SK-N-SH treated with all-trans-retinoic acid at 6 μM for 48 hours (cell line): ENCODE data around the gene DYNC1LI1.

Experiments
- ATAC-seq: fragments of 200-7000 bp; cut with Tn5 transposase; 3 replicates; pipeline ENCODE4 v1.9.1; 2020; ENCODE audit warnings: mild to moderate bottlenecking, moderate library complexity
- ARNTL ChIP-seq: fragments of 450-650 bp; formaldehyde crosslinking; IDR thresholded peaks from 2 replicates; pipeline ENCODE4 v1.5.0; 2020; ENCODE audit warnings: low read depth, mild to moderate bottlenecking, moderate library complexity, borderline replicate concordance
- BACH2 ChIP-seq: fragments of 250-450 bp; sonication (Bioruptor Pico); IDR thresholded peaks from 2 replicates; pipeline ENCODE4 v1.9.0; 2021; ENCODE audit warnings: mild to moderate bottlenecking, borderline replicate concordance
- CREB5 ChIP-seq: fragments of 250-450 bp; sonication (Bioruptor Pico); IDR thresholded peaks from 2 replicates; pipeline ENCODE4 v1.5.1; 2020; ENCODE audit warnings: low read depth, mild to moderate bottlenecking, moderate library complexity
- CSDC2 ChIP-seq: fragments of 250-450 bp; sonication (Bioruptor Pico); IDR thresholded peaks from 2 replicates; pipeline ENCODE4 v1.5.0; 2020; ENCODE audit warnings: mild to moderate bottlenecking, moderate library complexity
- ESRRG ChIP-seq: fragments of 250-450 bp; sonication (Bioruptor Pico); IDR thresholded peaks from 2 replicates; pipeline ENCODE4 v1.6.1; 2021; ENCODE audit warnings: mild to moderate bottlenecking
- GLIS3 ChIP-seq: fragments of 250-450 bp; sonication (Bioruptor Pico); IDR thresholded peaks from 2 replicates; pipeline ENCODE4 v1.5.0; 2020; ENCODE audit warnings: mild to moderate bottlenecking, moderate library complexity
- ISL1 ChIP-seq: fragments of 250-450 bp; sonication (Bioruptor Pico); IDR thresholded peaks from 2 replicates; pipeline ENCODE4 v2.1.2; 2022; ENCODE audit warnings: mild to moderate bottlenecking, moderate library complexity
- OSR1 ChIP-seq: fragments of 250-450 bp; sonication (Bioruptor Pico); IDR thresholded peaks from 2 replicates; pipeline ENCODE4 v1.8.0; 2022; ENCODE audit warnings: moderate library complexity, mild to moderate bottlenecking, inconsistent platforms
- PPARA ChIP-seq: fragments of 250-450 bp; sonication (Bioruptor Pico); IDR thresholded peaks from 2 replicates; pipeline ENCODE4 v1.5.0; 2020; ENCODE audit warnings: mild to moderate bottlenecking, borderline replicate concordance
- RARB ChIP-seq: fragments of 250-450 bp; sonication (Bioruptor Pico); IDR thresholded peaks from 2 replicates; pipeline ENCODE4 v1.8.0; 2021; ENCODE audit warnings: mild to moderate bottlenecking, moderate library complexity
- SNAI2 ChIP-seq: fragments of 250-450 bp; sonication (Bioruptor Pico); IDR thresholded peaks from 2 replicates; pipeline ENCODE4 v1.5.0; 2020; ENCODE audit warnings: mild to moderate bottlenecking, moderate library complexity
- TCF4 ChIP-seq: fragments of 250-450 bp; sonication (Bioruptor Pico); IDR thresholded peaks from 2 replicates; pipeline ENCODE4 v1.8.0; 2021; ENCODE audit warnings: mild to moderate bottlenecking, moderate library complexity, borderline replicate concordance
- TOX ChIP-seq: fragments of 250-450 bp; sonication (Bioruptor Pico); IDR thresholded peaks from 2 replicates; pipeline ENCODE4 v1.8.0; 2021; ENCODE audit warnings: mild to moderate bottlenecking, moderate library complexity, borderline replicate concordance
- TSHZ2 ChIP-seq: fragments of 250-450 bp; sonication (Bioruptor Pico); IDR thresholded peaks from 2 replicates; pipeline ENCODE4 v1.5.0; 2020; ENCODE audit warnings: mild to moderate bottlenecking, moderate library complexity
- ZC3H10 ChIP-seq: fragments of 250-450 bp; sonication (Bioruptor Pico); IDR thresholded peaks from 2 replicates; pipeline ENCODE4 v1.5.1; 2021; ENCODE audit warnings: mild to moderate bottlenecking, moderate library complexity
- ZFP3 ChIP-seq: fragments of 250-450 bp; sonication (Bioruptor Pico); IDR thresholded peaks from 2 replicates; pipeline ENCODE4 v1.5.0; 2020; ENCODE audit warnings: mild to moderate bottlenecking, moderate library complexity
- ZFP30 ChIP-seq: fragments of 450-650 bp; formaldehyde crosslinking; IDR thresholded peaks from 2 replicates; pipeline ENCODE4 v1.5.0; 2022; ENCODE audit warnings: mild to moderate bottlenecking, moderate library complexity
- ZNF565 ChIP-seq: fragments of 450-650 bp; formaldehyde crosslinking; conservative IDR thresholded peaks from 2 replicates; pipeline ENCODE4 v1.5.0; 2020; ENCODE audit warnings: low read depth, mild to moderate bottlenecking, moderate library complexity
- ZNF70 ChIP-seq: fragments of 450-650 bp; formaldehyde crosslinking; IDR thresholded peaks from 2 replicates; pipeline ENCODE4 v1.5.0; 2020; ENCODE audit warnings: mild to moderate bottlenecking, moderate library complexity
- TF ChIP-seq, protein P1 (sequence below): fragments of 250-450 bp; sonication (Bioruptor Pico); IDR thresholded peaks from 2 replicates; pipeline ENCODE4 v1.5.1; 2021; ENCODE audit warnings: mild to moderate bottlenecking, moderate library complexity
- TF ChIP-seq, protein P2 (sequence below): fragments of 250-450 bp; sonication (Bioruptor Pico); IDR thresholded peaks from 2 replicates; pipeline ENCODE4 v1.8.0; 2021; ENCODE audit warnings: low read depth, mild to moderate bottlenecking, moderate library complexity, borderline replicate concordance

DYNC1LI1 gene

GRCh38 chr3:32502946-32503286 lies 67.7 kb downstream of the DYNC1LI1 start:
- no peak for ATAC-seq
- TF ChIP-seq CREB5 (CRISPR knock-in tag) (no peak), TCF4 (no peak), TOX (no peak), BACH2 (no peak), ZNF70 (CRISPR knock-in tag) (no peak), ARNTL (CRISPR knock-in tag) (no peak), ZFP3 (CRISPR knock-in tag) (no peak), OSR1 (CRISPR knock-in tag) (no peak), PPARA (no peak), GLIS3 (no peak), SNAI2 (CRISPR knock-in tag) (no peak), RARB (CRISPR knock-in tag) (no peak), ESRRG (CRISPR knock-in tag) (no peak)
- TF ChIP-seq, protein P1, sequence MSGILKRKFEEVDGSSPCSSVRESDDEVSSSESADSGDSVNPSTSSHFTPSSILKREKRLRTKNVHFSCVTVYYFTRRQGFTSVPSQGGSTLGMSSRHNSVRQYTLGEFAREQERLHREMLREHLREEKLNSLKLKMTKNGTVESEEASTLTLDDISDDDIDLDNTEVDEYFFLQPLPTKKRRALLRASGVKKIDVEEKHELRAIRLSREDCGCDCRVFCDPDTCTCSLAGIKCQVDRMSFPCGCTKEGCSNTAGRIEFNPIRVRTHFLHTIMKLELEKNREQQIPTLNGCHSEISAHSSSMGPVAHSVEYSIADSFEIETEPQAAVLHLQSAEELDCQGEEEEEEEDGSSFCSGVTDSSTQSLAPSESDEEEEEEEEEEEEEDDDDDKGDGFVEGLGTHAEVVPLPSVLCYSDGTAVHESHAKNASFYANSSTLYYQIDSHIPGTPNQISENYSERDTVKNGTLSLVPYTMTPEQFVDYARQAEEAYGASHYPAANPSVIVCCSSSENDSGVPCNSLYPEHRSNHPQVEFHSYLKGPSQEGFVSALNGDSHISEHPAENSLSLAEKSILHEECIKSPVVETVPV (CRISPR knock-in tag) = no peak

DNA sequence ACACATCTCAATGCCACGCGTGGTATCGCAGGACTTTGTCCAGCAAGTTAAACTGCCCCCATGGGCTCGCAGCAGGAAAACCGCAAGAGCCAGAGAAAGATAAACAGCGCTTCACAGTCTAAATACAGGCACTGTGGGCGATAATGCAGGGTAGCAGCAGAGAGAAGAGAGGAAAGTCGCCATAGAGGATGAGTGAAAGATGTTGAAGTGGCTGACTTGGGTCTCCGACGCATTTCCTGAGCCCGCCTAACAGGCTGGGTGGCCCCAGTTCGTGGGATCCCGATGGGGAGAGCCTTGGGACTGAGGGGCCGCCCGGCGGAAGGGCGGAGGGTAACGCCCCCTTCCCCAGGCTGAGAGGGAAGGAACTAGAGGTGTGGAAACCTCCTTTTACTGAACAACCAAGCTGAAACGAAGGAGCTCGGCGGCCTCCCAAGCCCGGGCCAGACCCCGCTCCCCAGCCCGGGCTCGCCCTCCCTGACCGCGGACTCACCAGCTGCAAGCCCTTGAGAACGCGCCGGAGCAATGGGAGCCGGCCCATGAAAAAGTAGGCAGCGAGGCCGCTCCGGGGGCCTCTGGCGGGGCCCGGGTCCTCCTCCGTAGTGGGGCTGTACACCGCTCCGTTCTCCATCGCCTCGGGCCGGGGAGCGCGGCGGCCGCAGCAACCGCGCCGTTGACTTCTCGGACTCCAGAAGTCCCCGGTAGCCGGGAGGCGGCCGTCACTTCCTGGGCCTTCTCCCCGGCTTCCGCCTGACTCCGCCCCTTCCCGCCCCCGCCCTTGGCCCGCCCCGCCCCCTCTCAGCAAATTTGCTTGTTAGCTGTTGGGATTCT lies 68.3 kb downstream of the DYNC1LI1 start, which contains the start of gene CMTM6:
Gene CMTM6, minus strand, starts transcription at position 735 of the 828 bp plus-strand sequence. Its CDS starts 107 bp downstream, at position 628.
- TF ChIP-seq SNAI2 (CRISPR knock-in tag) (no peak), CSDC2 (no peak), ZC3H10 (no peak)
- ATAC-seq = peak; percentile 93

GRCh38 chr3:32501783-32502117 lies 68.9 kb downstream of the DYNC1LI1 start:
- TF ChIP-seq OSR1 (CRISPR knock-in tag) = no peak
- TF ChIP-seq ISL1 (CRISPR knock-in tag) = no peak
- no peak for TF ChIP-seq TOX
- TF ChIP-seq ZFP30 (CRISPR knock-in tag) = no peak
- no peak for TF ChIP-seq GLIS3
- no peak for TF ChIP-seq BACH2
- TF ChIP-seq PPARA = no peak
- no peak for TF ChIP-seq ZFP3 (CRISPR knock-in tag)
- TF ChIP-seq ZNF70 (CRISPR knock-in tag) = no peak
- no peak for TF ChIP-seq TCF4
- TF ChIP-seq, protein P2, sequence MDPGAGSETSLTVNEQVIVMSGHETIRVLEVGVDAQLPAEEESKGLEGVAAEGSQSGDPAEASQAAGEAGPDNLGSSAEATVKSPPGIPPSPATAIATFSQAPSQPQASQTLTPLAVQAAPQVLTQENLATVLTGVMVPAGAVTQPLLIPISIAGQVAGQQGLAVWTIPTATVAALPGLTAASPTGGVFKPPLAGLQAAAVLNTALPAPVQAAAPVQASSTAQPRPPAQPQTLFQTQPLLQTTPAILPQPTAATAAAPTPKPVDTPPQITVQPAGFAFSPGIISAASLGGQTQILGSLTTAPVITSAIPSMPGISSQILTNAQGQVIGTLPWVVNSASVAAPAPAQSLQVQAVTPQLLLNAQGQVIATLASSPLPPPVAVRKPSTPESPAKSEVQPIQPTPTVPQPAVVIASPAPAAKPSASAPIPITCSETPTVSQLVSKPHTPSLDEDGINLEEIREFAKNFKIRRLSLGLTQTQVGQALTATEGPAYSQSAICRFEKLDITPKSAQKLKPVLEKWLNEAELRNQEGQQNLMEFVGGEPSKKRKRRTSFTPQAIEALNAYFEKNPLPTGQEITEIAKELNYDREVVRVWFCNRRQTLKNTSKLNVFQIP = no peak
- no peak; the same call in 2 of the 3 replicates for ATAC-seq

- TF ChIP-seq ZC3H10 (no peak), PPARA (no peak), ZFP30 (CRISPR knock-in tag) (no peak), ESRRG (CRISPR knock-in tag) (no peak), ARNTL (CRISPR knock-in tag) (no peak), ZNF565 (CRISPR knock-in tag) (no peak), TSHZ2 (CRISPR knock-in tag) (no peak), SNAI2 (CRISPR knock-in tag) (no peak), ZFP3 (CRISPR knock-in tag) (no peak), TOX (no peak), OSR1 (CRISPR knock-in tag) (no peak), TCF4 (no peak)
- TF ChIP-seq, protein P2 = no peak
- no peak for ATAC-seq
Observed at GRCh38 chr3:32500880-32501782, 69.5 kb downstream of the DYNC1LI1 start.
